ENCODE results near the gene REPS1. TPM values are rescaled to one million over a fixed set of nuclear protein-coding genes. Genes with fewer than 3 reads are reported as not detected.

The REPS1 gene
- total and polyA plus RNA-seq, 2 of the 13 experiments (the other 11 are each of a cell fraction or from before 2014, with no cell fraction given): 36.4 to 38.3 TPM

- TF ChIP-seq GMEB2 (CRISPR knock-in tag; IDR thresholded peaks at IDR 0.05; ENCODE audit: low read depth) (no peak), ZNF180 (CRISPR knock-in tag; IDR thresholded peaks at IDR 0.05; ENCODE audit: borderline replicate concordance, low read depth) (no peak), ZNF281 (CRISPR knock-in tag; IDR thresholded peaks at IDR 0.05; ENCODE audit: borderline replicate concordance) (no peak), TERF1 (CRISPR knock-in tag; IDR thresholded peaks at IDR 0.05) (no peak), ZNF451 (CRISPR knock-in tag; IDR thresholded peaks at IDR 0.05) (no peak), NFKB2 (CRISPR knock-in tag; IDR thresholded peaks at IDR 0.05; ENCODE audit: borderline replicate concordance) (no peak), AKNA (CRISPR knock-in tag; IDR thresholded peaks at IDR 0.05; ENCODE audit: borderline replicate concordance) (no peak), ZNF614 (CRISPR knock-in tag; IDR thresholded peaks at IDR 0.05; ENCODE audit: borderline replicate concordance) (0 out of 2 replicates have a peak, but pooled peaks have one; percentile 7), TCF7 (IDR thresholded peaks at IDR 0.05; ENCODE audit: low read depth) (no peak), ZSCAN5A (CRISPR knock-in tag; IDR thresholded peaks at IDR 0.05; ENCODE audit: borderline replicate concordance) (no peak), E2F2 (CRISPR knock-in tag; IDR thresholded peaks at IDR 0.05; ENCODE audit: borderline replicate concordance) (no peak), ZNF503 (CRISPR knock-in tag; IDR thresholded peaks at IDR 0.05) (no peak), ARID2 (CRISPR knock-in tag; IDR thresholded peaks at IDR 0.05; ENCODE audit: borderline replicate concordance) (no peak)
These were observed 399 bp upstream of the REPS1 start (continued) for GRCh38 chr6:138988469-138988834.
